CD4-positive, alpha-beta T cell treated with Interleukin-15 for 1 hour (primary cell): ENCODE measurements around the gene USP8.
"Not testable (repeated sequence)": the region's sequence is repeated elsewhere in the genome, so short reads cannot be mapped to it uniquely, and the experiment has no call there.

Source experiments
- DNase-seq: peaks from one replicate; pipeline ENCODE4 v3.0.0-alpha.2; 2020

The USP8 gene

DNA sequence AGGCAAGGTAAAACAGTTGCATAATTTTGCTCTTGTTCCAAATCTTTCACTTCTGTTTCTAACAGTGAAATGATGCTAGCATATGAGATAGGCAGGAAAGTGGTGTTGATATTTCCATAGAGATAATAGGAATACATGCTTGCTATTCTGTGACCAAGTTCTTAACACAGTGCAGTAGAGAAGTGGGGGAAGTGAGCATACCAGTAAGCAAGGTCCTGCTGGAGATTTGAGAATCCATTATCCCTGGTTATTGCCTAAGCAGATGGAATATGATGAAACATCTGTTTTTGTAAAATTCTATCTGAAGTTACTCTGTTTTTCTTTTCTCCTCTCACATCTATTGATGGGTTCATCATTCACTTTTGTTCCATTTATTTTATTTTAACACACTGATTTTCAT lies 28.7 kb downstream of the USP8 start:
- no peak for DNase-seq

DNA sequence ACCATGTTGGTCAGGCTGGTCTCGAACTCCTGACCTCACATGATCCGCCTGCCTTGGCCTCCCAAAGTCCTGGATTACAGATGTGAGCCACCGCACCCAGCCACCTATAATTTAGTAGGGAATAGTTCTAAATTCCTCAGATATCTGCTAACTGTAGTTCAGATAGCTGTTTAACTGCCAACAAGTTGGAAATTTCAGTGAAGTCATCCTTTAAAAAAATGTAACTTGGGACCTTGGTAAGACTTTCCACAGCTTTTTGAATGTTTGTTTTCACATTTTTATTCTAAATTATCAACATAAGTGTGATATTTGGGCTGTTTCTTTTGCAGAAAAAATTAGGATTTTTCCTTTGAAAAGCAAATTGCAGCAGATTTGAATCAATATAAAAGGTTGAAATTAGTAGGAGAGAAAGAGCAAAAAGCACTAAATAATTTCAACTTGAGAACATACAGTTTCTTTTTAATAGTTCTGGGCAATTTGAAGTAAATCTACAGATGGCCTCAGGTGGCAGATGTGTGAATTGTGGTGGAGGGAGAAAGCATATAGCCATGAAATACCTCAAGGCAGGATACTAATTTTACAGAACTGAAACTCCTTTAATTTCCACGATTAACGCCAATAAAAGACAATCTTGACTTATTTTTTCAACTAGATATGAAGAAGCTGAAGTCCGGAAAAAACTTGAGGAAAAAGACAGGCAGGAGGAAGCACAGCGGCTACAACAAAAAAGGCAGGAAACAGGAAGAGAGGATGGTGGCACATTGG lies 34.3 kb downstream of the USP8 start:
- no peak for DNase-seq

DNA sequence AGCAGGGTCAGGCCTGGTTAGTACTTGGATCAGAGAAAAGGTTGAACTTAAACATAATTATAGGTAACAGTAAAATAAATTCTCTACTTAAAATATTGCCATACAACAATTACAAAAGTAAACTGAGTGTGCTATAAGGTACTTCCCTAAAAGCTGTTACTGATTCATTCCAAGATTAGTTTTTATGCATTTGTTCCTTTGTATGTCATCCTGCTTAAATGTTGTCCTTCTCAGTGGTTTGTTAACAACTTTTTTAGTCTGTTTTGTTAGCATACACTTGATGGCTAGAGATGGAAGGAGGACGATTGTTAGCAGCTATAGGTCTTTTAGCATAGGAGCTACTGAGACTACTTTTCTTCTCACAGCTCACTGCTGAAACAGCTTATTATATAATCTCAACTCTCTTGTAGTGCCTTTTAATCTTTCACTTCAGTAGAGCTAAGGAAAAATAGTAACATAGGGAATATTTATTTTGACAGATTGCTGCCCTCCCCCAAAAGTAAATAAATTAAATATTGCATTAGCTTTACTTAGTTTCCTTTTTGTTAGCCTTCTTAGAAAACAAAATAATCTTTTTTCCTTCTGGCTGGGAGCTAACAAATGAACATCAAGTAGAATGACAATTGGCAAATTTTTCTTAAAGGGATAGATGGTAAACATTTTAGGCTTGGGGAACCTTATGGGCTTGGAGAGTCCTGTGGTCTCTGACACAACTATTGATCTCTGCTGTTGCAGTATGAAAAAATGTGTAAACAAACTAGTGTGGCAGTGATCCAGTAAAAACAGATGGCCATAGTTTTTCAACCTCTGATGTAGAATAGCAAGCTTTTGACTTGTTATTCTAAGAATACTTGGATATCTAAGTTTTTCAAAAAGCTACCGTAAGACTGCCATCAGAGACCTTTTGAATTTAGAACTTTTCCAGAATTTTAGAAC lies 39.5 kb downstream of the USP8 start:
- no peak for DNase-seq

DNA sequence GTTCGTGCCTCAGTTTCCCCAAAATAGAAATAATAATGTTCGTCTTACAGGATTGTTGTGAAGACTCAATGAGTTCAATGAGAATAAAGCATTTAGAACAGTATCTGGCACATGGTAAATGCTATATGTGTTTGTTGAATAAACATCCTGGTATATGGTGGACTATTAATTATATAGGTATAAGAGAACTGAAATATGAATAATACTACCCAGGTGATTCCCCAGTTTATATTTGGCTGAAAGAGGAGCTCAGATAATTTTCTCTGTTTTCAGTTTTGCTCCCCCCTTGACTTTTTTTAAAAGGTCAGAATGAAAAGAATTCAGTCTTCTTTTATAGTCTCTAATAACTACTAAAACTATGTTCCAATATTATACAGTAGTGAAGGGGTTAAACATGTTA lies 46.9 kb downstream of the USP8 start:
- no peak for DNase-seq

DNA sequence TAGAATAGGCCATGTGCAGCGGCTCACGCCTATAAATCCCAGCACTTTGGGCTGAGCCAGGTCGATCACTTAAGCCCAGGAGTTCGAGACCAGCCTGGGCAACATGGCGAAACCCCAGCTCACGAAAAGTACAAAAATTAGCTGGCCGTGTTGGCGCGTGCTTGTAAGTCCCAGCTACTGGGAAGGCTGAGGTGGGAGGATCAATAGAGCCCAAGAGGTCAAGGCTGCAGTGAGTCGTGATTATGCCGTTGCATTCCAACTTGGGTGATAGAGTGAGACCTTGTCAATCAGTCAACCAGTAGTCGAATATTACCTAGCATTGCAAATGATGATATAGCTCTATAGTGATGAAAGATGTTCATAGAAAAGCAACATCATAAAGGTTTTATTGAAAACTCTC lies 51.9 kb downstream of the USP8 start:
- DNase-seq = no peak

DNA sequence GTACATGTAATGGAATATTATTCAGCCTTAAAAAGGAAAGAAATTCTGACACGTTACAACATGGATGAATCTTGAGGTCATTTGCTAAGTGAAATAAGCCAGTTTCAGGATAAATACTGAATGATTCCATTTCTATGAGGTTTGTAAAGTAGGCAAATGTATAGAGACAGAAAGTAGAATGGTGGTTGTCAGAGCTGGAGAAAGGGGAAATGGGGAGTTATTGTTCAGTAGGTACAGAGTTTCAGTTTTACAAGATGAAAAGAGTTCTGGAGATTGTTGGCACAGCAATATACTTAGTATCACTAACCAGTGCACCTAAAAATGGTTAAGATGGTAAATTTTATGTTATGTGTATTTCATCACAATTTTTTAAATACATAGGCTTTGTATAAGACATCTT lies 60.6 kb downstream of the USP8 start:
- DNase-seq = no peak

DNA sequence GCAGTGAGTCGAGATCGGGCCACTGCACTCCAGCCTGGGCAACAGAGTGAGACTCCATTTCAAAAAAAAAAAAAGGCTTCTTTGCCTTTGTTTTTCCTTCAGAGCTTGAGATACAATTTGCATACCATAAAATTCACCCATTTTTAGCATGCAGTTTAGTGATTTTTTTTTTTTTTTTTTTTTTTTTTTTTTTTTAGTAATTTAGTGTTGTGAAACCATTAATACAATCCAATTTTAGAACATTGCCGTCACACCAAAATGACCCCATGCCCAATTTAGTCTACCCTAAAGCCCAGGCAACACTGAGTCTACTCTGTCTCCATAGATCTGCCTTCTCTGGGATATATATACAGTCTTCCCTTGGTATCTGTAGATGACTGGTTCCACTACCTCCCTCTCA lies 61.2 kb downstream of the USP8 start:
- no peak for DNase-seq

DNA sequence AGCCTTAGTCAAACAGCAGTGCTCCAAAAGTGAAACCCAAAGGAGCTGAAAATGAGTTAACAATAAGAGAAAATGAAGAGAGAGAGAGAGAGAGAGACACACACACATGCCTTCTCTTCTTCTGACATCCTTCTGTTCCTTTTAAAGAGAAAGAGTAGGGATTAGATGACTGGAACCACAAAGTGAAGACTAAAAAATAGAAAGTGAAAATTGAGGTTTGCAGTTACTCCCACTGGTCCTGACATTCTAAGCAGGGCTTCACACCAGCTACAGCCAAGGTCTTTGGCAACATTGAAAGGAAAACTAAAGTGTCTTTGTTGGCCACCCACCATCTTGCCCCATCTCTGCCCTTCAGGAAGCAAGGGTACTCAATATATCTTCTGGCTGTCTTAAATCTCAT lies 63.1 kb downstream of the USP8 start:
- DNase-seq = no peak

DNA sequence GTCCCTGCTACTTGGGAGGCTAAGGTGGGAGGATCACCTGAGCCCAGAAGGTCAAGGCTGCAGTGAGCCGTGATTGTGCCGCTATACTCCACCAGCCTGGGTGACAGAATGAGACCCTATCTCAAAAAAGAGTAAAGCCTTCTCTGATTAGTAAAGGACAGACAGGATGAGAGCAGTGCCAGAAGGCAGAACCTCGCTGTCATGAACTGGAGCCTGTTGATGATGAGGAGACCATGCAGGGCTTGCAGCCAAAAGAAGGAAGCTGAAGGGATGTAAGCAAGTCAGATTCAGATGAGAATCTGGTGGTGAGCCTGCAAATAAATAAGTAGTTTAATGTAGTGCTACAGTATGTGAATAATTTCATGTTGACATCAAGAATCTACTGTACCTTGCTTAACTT lies 69.4 kb downstream of the USP8 start:
- no peak for DNase-seq

DNA sequence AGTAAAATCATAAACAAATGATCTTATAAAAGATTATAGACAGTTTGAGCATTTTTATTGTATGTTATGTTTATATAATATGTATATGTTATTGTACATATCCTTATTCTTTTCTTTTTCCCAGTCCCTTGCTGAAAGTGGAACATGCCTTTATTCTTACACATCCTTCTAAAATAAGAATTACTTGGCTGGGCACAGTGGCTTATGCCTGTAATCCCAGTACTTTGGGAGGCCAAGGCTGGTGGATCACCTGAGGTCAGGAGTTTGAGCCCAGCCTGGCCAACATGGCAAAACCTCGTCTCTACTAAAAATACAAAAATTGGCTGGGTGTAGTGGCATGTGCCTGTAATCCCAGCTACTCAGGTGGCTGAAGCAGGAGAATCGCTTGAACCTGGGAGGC lies 70.3 kb downstream of the USP8 start:
- not testable (repeated sequence) for DNase-seq

DNA sequence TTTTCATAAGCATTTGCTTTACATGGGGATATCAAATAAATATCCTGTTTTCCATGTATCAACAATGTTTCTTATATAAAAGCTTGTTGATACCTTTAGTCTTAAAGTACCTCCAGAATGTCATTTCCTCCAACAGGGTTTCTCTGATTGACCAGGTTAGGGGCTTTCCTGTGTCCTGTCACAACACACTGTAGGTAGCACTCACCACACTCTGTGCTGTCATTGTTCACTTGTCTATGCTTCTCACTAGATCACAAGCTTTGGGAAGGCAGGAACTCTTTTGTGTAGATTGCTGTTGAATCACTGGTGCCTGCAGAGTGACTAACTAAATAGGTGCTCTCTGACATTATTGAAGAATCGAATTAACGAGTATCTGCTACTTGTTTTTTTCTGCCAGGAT lies 72.5 kb downstream of the USP8 start:
- no peak for DNase-seq

DNA sequence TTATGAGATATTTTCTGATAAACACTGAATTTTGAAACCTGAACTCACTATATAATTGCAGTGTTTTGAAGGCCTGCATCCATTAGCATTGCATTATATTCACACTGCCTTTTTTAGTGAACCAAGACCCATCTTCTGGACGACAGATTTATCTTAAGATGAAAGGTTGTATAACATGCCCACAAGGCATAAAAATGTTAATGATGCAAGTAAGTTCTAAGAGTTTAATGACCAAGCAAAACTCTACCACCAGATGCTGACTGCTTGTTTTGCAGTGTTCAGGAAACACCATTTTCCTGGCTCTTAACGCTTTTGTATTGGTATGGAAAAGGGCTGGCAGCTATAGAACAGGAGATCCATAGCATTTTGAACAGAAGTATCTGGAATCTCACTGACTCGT lies 76.1 kb downstream of the USP8 start:
- DNase-seq = no peak

DNA sequence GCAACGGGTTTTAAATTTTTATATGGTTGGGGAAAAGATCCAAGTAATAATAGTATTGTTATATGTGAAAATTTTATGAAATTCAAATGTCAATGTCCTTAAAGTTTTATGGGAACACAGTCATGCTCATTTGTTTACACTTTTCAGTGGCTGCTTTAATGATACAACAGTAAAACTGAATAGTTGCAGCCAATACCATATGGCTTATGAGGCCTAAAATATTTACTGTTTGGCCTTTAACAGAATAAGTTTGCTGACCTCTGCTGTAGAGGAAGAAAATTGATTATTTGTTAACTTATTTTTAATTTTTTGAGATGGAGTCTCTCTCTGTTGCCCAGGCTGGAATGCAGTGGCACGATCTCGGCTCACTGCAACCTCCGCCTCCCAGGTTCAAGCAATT lies 77.6 kb downstream of the USP8 start:
- no peak for DNase-seq

DNA sequence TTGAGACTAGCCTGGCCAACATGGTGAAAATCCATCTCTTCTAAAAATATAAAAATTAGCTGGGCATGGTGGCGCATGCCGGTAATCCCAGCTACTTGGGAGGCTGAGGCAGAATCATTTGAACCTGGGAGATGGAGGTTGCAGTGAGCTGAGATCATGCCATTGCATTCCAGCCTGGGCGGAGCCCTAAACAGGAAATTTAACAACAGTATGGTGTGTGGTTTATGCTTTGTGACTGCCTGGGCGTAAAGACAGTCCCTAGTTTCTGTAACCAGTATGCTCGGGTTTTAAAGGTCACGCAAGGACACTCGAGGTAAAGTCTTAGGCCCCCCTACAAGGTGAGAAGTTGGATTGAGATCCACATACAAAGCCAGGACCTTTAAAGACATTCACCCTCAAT lies 78.9 kb downstream of the USP8 start:
- no peak for DNase-seq

DNA sequence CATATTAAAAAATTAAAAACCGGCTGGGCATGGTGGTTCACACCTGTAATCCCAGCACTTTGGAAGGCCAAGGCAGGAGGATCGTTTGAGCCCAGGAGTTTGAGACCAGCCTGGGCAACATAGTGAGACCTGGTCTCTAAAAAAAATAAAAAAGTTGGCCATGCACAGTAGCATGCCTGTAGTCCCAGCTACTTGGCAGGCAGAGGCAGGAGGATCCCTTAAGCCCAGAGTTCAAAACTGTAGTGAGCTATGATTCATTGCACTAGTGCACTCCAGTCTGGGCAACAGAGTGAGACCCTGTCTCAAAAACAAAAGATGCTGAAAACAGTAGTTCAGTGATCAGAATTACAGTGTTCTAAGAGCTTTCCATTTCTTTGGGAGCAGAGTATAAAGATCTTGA lies 81.5 kb downstream of the USP8 start:
- DNase-seq = not testable (repeated sequence)

DNA sequence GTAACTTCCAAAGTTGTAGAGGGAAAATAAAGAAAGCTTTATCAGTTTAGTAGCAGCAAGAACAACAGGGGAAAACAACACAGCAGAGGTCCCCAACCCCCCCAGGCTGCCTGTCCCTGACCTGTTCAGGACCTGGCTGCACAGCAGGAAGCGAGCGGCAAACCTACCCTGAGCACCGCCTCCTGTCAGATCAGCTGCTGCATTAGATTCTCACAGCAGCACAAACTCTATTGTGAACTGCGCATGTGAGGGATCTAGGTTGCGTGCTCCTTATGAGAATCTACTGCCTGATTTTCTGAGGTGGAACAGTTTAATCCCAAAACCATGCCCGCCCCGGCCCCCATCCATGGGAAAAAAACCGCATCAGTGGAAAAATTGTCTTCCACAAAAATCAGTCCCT lies 81.9 kb downstream of the USP8 start:
- DNase-seq = no peak

DNA sequence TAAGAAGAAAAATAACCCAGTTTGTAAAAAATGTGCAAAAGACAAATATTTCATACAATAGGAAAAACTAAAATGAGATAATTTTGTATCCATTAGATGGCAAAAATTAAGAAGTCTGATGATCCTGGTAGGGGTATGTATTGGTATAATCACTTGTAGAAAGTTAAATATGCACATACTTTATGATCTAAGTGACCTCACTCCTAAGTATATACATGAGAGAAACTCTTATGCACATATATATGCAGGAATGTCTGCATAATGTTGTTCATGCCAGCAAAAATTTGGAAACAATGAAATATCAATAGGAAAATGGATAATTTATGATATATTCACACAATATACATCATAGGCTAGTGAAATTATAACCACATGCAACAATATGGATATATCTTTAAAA lies 88.8 kb downstream of the USP8 start:
- no peak for DNase-seq

DNA sequence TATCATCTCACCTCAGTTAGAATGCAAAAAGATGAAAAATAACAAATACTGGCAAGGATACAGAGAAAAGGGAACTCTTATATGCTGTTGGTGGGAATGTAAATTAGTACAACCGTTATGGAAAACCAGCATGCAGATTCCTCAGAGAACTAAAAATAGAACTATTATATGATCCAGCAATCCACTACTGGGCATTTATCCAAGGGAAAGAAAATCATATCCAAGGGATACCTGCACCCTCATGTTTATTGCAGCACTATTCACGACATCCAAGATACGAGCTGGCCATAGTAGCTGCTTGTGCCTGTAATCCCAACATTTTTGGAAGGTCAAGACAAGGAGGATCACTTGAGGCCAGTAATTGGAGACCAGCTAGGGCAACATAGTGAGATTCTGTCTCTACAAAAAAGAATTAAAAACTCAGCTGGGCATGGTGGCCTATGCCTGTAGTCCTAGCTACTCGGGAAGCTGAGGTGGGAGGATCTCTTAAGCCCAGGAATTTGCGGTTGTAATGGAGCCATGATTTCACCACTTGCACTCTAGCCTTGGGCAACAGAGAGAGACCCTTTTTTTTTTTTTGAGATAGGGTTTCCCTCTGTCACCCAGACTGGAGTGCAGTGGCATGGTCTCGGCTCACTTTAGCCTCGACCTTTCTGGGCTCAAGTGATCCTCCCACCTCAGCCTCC lies 95.7 kb downstream of the USP8 start:
- no peak for DNase-seq

DNA sequence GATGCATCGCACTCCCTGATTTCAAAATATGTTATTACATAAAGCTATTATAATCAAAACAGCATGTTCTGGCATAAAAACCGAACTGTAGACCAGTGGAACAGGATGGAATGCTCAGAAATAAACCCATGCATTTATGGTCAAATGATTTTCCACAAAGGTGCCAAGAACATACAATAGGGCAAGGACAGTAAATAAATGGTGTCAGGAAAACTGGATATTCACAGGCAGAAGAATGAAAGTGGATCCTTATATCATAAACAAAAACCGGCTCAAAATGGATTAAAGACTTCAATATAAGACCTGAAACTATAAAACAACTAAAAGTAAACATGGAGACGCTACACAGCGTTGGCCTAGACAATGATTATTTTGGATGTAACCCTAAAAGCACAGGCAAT lies 99.6 kb downstream of the USP8 start:
- DNase-seq = no peak

DNA sequence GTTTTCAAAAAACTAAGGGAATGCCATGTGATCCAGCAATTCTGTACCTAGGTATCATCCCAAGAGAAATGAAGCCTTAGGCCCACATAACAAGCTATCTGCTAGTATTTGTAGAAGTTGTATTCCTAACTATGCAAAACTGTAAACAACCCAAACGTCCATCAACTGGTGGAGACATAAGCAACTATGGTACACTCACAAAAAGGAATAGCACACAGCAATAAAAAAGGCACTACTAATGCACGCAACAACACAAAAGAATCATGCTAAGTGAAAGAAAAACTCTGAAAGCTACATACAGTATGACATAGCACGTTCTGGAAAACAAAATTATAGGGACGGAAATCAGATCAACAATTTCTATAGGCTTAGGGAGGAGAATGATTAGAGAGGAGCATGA lies 107.0 kb downstream of the USP8 start:
- DNase-seq = no peak

DNA sequence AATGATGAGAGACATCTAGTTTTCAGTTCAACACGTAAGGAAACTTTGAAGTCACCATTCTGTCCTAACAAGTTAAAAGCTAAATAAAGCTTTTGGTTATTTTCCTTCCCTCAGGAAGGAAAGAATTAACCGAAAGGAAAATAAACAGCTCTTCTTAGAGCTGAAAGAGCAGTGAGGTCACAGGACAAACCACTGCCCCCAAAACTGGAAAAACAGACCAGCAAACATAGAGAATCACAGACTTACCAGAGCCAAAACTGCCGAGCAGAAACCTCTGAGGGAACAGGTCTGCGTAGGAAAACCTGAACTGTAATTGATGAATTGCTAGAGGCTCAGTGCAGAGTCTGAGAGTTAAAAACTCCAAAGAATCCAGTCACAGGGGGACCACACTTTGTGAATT lies 107.6 kb downstream of the USP8 start:
- DNase-seq = no peak

DNA sequence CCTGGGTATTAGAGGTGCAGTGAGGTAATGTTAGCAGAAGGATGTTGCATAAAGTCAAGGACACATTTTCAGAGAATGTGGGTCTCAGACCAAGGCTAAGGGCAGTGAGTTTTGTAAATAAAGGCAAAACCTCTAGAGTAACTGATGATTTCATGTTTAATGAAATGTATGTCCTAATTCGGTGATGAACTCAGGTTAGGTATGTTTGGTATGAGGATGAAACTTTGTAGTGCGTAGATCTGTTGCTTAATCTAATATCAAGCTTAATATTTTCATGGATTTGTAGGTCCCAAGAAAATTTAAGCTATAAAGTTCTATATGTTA lies 118.6 kb downstream of the USP8 start:
- DNase-seq = no peak

DNA sequence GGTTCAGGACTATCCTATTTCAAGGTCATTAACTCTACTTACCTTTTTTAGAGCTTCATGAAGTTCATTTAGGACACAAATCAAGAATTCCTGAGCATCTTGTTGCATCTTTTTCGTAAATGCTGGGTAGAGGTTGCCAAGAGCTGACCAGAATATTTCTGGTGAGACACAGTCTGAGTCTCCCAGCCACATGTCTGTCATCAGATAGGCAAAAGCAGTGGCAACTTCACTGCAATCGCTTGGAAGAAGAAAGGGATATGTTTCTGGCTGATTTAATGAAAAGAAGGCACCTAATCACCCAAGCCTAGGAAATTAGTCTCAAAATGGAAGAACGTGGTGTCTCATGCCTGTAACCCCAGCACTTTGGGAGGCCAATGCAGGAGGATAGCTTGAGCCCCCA lies 119.4 kb downstream of the USP8 start:
- no peak for DNase-seq

DNA sequence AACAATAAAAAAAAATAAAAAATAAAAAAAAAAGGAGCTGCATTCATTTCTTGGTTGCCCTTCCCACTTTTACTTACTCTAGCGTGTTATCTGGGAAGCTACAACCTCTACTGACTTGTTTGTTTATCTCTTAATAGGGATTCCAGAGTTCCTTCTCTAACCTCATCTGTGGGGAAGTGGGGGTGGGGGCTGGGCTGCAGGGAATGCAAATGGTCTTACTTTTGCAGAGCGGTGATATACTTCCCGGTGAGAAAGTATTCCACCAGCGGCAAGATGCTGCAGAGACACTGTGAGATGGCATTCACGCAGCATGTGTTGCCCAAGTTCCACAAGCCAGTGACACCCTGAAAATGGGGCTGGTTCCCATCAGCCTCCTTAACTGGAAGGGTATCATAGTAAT lies 120.2 kb downstream of the USP8 start:
- no peak for DNase-seq
